GM21367 (cell line): Measurements from ENCODE around the gene PARD6B.
"Not testable (repeated sequence)": the region's sequence is repeated elsewhere in the genome, so short reads cannot be mapped to it uniquely, and the experiment has no call there.

Experiments used
- ATAC-seq: cut with Tn5 transposase; IDR thresholded peaks from one replicate; pipeline ENCODE4 v1.9.1; 2021; ENCODE audit not compliant: unreplicated experiment

Gene PARD6B

GRCh38 chr20:50794846-50795634, 63.7 kb downstream of the PARD6B start, which contains the start of gene BCAS4:
Gene BCAS4 (plus strand): TSS chr20:50795061. CDS start chr20:50795084, 23 bp downstream.
- peak; percentile 49 for ATAC-seq

GRCh38 chr20:50797142-50797541, 65.8 kb downstream of the PARD6B start:
- no peak for ATAC-seq

DNA sequence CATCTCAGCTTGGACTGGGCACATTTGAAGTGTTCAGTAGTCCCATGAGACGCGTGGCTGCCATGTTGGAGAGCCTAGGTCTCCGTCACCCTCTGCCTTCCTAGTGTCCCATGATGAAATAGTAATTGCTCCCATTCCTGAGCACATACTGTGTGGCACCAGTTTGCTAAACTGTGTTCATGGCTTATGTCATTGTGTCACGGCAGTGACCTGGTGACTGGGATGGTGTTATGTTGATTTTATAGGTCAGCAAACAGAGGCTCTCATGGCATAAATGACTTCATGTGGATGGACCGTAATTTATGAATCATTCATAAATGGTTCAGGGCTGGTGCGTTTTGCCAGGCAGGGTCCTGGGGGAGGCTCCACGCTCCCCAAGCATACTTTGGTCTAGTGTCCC, 67.3 kb downstream of the PARD6B start:
- ATAC-seq, result no peak

- ATAC-seq, result no peak
These were observed 68.0 kb downstream of the PARD6B start for GRCh38 chr20:50799176-50799889.

DNA sequence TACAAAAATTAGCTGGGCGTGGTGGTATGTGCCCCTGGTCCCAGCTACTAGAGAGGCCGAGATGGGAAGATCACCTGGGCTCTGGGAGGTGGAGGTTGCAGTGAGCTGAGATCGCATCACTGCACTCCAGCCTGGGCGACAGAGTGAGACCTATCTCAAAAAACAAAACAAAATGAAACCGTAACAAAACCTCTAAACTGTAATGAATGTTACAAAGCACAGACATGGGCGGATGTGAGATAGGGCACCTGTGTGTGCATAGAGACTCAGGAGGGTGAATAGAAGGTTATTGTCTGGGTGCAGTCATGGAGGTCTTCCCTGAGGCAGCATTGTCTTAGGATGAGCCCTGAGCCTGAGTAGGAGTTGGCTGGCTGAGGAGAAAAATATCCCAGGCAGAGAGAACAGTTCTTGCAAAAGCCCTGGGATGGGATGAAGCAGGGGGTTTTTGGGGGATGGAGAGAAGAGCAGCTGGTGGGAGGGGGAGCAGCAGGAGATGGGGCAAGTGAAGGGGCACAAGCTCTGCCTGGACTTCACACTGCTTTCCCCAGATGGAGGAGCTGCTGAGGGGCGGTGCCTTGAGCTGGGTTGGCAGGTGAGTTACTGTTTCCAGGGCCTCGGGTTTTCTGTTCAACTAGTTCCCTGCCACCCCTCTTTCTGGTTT, 68.6 kb downstream of the PARD6B start:
- ATAC-seq, result no peak

GRCh38 chr20:50800986-50801746, 69.8 kb downstream of the PARD6B start:
- not testable (repeated sequence) for ATAC-seq

GRCh38 chr20:50801747-50802125, 70.4 kb downstream of the PARD6B start:
- ATAC-seq, result no peak

- no peak for ATAC-seq
These were observed 70.9 kb downstream of the PARD6B start for GRCh38 chr20:50802289-50802688.

DNA sequence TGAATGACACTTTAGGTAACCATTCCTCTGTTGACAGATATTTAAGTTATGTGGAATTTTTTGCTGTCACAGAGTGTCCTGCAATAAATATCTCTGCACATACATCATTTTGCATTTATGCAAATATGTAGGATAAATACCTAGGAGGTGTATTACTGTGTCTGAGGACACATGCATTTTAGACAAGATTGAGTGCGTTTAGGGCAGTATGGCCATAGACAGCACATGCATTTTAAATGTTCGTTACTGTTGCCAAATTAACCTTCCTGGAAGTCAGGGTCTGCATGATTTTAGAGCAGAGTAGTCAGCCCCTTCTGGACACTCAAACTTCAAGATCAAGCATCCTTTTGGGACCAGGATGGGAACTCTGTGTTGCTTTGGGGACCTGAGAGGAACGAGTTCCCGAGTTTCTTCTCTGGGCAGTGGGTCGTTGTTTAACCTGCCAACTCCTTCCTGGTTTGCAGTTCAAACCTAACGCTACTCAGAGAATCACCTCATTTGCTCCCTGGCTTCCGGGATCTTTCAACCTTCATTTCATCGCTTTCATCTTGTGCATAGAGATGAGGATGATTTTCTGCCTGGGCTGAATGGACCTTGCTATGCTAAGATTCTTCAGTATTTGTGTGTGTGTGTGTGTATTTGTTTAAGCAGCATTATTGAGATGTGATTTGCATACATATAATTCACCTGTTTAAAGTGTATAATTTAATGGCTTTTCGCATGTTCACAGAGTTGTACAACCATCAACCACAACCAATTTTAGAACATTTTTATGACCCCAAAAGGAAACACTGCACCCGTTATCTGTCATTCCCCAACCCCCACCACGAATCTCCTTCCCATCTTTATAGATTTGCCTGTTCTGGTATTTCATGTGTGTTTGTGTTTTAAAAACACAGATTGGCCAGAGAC, 73.3 kb downstream of the PARD6B start:
- ATAC-seq, result no peak

GRCh38 chr20:50805349-50805684, 73.9 kb downstream of the PARD6B start:
- ATAC-seq, result no peak

- no peak for ATAC-seq
These were observed 74.9 kb downstream of the PARD6B start for GRCh38 chr20:50806126-50806768.
